CD4-positive, alpha-beta T cell treated with Interleukin-15 for 4 hours (primary cell): ENCODE measurements around the gene BRCA2.
"Not testable (repeated sequence)": the region's sequence is repeated elsewhere in the genome, so short reads cannot be mapped to it uniquely, and the experiment has no call there.

Experiments used
- DNase-seq: peaks from one replicate; pipeline ENCODE4 v3.0.0-alpha.2; 2020; ENCODE audit warnings: low spot score

Gene BRCA2

GRCh38 chr13:32311188-32311897, 4.0 kb upstream of the BRCA2 start:
- DNase-seq: no peak

DNA sequence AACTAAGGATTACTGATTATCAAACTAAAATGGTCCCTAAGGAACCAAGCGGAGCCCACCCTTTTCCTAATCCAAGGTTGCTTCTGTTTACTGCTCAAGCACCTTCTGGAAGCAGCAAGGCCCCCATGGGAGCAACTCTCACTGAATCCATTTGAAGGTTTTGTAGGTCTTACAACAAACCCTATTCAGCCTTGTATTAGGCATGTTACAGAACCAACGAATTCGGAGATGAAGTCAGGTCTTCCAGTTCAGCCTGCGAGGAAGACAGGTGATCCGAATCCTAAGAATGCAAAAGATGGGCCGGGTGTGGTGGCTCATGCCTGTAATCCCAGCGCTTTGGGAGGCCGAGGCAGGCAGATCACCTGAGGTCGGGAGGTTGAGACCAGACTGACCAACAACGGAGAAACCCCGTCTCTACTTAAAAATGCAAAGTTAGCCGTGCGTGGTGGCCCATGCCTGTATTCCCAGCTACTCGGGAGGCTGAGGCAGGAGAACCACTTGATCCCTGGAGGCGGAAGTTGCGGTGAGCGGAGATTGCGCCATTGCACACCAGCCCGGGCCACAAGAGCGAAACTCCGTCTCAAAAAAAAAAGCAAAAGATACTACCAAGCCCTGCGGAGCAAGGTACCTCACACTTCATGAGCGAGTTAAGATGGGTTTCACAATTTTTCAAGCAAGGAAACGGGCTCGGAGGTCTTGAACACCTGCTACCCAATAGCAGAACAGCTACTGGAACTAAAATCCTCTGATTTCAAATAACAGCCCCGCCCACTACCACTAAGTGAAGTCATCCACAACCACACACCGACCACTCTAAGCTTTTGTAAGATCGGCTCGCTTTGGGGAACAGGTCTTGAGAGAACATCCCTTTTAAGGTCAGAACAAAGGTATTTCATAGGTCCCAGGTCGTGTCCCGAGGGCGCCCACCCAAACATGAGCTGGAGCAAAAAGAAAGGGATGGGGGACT, 754 bp upstream of the BRCA2 start:
- peak; percentile 74 for DNase-seq

DNA sequence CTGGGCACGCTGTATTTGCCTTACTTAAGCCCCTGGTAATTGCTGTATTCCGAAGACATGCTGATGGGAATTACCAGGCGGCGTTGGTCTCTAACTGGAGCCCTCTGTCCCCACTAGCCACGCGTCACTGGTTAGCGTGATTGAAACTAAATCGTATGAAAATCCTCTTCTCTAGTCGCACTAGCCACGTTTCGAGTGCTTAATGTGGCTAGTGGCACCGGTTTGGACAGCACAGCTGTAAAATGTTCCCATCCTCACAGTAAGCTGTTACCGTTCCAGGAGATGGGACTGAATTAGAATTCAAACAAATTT, 676 bp downstream of the BRCA2 start:
- no peak for DNase-seq

DNA sequence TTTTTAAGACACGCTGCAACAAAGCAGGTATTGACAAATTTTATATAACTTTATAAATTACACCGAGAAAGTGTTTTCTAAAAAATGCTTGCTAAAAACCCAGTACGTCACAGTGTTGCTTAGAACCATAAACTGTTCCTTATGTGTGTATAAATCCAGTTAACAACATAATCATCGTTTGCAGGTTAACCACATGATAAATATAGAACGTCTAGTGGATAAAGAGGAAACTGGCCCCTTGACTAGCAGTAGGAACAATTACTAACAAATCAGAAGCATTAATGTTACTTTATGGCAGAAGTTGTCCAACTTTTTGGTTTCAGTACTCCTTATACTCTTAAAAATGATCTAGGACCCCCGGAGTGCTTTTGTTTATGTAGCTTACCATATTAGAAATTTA, 1.2 kb downstream of the BRCA2 start:
- DNase-seq: no peak

DNA sequence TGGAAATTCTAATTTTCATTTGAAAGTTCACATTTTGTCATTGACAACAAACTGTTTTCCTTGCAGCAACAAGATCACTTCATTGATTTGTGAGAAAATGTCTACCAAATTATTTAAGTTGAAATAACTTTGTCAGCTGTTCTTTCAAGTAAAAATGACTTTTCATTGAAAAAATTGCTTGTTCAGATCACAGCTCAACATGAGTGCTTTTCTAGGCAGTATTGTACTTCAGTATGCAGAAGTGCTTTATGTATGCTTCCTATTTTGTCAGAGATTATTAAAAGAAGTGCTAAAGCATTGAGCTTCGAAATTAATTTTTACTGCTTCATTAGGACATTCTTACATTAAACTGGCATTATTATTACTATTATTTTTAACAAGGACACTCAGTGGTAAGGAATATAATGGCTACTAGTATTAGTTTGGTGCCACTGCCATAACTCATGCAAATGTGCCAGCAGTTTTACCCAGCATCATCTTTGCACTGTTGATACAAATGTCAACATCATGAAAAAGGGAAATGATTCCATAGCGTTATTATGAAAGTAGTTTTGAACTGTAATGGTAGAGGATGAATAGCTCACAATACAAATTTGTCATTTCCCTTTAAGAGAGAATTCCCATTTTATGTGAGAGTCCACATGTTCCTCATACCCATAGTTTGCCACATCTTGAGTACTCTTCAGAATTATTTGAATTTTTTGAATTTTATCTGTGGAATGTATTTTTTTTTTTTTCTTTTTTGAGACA, 2.6 kb downstream of the BRCA2 start:
- no peak for DNase-seq

GRCh38 chr13:32320528-32320927, 5.2 kb downstream of the BRCA2 start:
- DNase-seq: no peak

DNA sequence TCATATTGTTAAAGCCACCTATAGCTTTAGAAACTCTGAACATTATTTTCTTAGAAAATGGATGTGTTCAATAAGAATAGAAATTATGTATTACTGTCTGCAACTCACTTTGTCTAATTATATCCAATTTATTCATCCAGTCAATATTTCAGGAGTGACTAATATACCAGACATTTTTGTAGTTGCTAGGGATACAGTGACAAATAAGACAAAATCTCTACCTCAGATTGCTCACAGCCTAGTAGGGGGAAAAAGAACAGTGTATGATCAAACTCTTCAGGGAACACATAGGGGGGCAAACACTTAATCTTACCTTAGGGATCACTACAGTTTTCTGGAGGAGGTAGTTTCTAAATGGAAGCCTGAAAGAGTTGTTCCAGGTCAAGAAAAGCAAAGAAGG, 8.6 kb downstream of the BRCA2 start:
- no peak for DNase-seq

- no peak for DNase-seq
These were observed 15.1 kb downstream of the BRCA2 start for GRCh38 chr13:32330441-32330840.

DNA sequence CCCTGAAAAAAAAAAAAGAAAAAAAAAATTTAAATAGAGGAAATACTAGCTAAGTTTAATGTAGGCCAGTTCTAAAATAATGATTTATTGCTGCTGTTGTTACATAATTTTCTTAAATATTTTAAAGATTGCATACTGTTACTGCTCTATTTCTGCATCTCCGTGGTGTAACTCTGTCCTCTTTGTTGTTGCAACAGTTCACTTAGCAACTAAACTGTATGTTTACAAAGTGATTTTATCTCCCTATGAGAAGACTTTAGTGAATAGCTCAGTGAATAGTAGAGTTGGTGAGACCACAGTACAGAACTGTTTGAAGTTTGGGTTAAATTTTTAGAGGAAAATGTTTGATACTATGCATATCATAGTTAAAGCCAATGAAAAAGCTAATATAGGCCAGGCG, 19.4 kb downstream of the BRCA2 start:
- DNase-seq: no peak

GRCh38 chr13:32340914-32341313, 25.6 kb downstream of the BRCA2 start:
- DNase-seq: no peak

- no peak for DNase-seq
These were observed 32.3 kb downstream of the BRCA2 start for GRCh38 chr13:32347651-32348050.

GRCh38 chr13:32350839-32351441, 35.6 kb downstream of the BRCA2 start:
- not testable (repeated sequence) for DNase-seq

GRCh38 chr13:32354040-32354439, 38.7 kb downstream of the BRCA2 start:
- DNase-seq: no peak

- not testable (repeated sequence) for DNase-seq
These were observed 40.6 kb downstream of the BRCA2 start for GRCh38 chr13:32355935-32356334.

- no peak for DNase-seq
These were observed 47.3 kb downstream of the BRCA2 start for GRCh38 chr13:32362574-32362973.

- DNase-seq: no peak
These were observed 55.5 kb downstream of the BRCA2 start for GRCh38 chr13:32370805-32371204.

DNA sequence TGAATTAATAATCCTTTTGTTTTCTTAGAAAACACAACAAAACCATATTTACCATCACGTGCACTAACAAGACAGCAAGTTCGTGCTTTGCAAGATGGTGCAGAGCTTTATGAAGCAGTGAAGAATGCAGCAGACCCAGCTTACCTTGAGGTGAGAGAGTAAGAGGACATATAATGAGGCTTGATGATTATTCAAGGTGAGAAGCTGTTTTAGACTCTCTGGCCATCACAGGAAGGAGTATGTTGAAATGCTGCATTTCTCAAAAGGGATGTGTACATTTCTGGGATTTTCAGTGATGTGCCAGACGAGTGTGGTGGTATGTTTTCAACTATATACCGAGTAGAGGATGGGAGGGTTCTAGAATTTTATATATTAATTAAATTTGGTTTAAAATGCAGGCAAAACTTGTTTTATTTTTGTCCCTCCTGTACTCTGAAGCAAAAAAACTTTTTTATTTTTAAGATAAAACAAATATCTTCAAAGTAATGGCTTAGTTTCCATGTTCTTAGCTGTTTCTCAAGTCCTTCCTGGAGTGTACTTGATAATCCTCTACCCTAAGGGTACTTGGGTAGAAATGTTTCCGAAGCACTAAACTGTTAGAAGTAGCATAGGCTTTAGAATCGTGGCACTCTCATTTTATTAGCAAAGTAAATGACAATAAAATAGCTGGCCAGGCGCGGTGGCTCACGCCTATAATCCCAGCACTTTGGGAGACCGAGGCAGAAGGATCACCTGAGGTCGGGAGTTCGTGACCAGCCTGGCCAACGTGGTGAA, 61.5 kb downstream of the BRCA2 start:
- DNase-seq: no peak

- no peak for DNase-seq
These were observed 62.7 kb downstream of the BRCA2 start for GRCh38 chr13:32378012-32378411.

GRCh38 chr13:32381539-32381938, 66.2 kb downstream of the BRCA2 start:
- peak; percentile 47 for DNase-seq

- DNase-seq: no peak
These were observed 68.7 kb downstream of the BRCA2 start for GRCh38 chr13:32383836-32384618.

DNA sequence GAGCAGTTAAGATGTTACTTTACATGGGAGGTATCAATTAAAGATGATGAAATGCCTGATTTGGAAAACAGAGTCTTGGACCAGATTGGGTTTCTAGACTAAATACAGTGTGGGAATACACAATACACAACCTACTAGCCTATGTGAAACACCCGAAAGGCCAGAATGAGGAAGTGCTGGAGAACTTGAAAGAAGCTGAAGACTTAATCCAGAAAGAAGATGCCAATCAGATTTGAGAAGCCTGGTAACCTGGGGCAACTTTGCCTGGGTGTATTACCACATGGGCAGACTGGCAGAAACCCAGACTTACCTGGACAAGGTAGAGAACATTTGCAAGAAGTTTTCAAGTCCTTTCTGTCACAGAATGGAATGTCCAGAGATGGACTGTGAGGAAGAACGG, 69.4 kb downstream of the BRCA2 start:
- DNase-seq: no peak
